GM18517 (cell line): Measurements from ENCODE around the gene SLC8B1.
A peak's percentile ranks its signal among the peaks of the same experiment; 100 is the strongest.
"Not testable (repeated sequence)": the region's sequence is repeated elsewhere in the genome, so short reads cannot be mapped to it uniquely, and the experiment has no call there.

ENCODE experiments used
- ATAC-seq: cut with Tn5 transposase; IDR thresholded peaks from one replicate; pipeline ENCODE4 v1.9.1; 2021; ENCODE audit warnings: mild to moderate bottlenecking, moderate library complexity; ENCODE audit not compliant: unreplicated experiment

SLC8B1 gene

GRCh38 chr12:113358381-113359132, 23.6 kb upstream of the SLC8B1 start, which contains the start of gene PLBD2:
PLBD2 (plus strand) TSS chr12:113358587; CDS start chr12:113358601, 14 bp downstream.
- ATAC-seq = peak; percentile 82

GRCh38 chr12:113354192-113354591, 19.3 kb upstream of the SLC8B1 start:
- ATAC-seq = not testable (repeated sequence)

- no peak for ATAC-seq
These were observed 16.2 kb upstream of the SLC8B1 start for GRCh38 chr12:113351089-113351488.

GRCh38 chr12:113348849-113349536, 14.1 kb upstream of the SLC8B1 start:
- no peak for ATAC-seq

GRCh38 chr12:113347892-113348291, 13.0 kb upstream of the SLC8B1 start:
- no peak for ATAC-seq

GRCh38 chr12:113347107-113347506, 12.2 kb upstream of the SLC8B1 start:
- ATAC-seq = no peak

- no peak for ATAC-seq
These were observed 11.4 kb upstream of the SLC8B1 start for GRCh38 chr12:113346353-113346752.

GRCh38 chr12:113345318-113345717, 10.4 kb upstream of the SLC8B1 start:
- no peak for ATAC-seq

GRCh38 chr12:113341535-113341934, 6.6 kb upstream of the SLC8B1 start:
- no peak for ATAC-seq

GRCh38 chr12:113340061-113340460, 5.2 kb upstream of the SLC8B1 start:
- ATAC-seq = no peak

GRCh38 chr12:113339540-113339939, 4.6 kb upstream of the SLC8B1 start:
- ATAC-seq = no peak

- no peak for ATAC-seq
These were observed 778 bp downstream of the SLC8B1 start for GRCh38 chr12:113333877-113334785.

- no peak for ATAC-seq
These were observed 1.5 kb downstream of the SLC8B1 start for GRCh38 chr12:113333418-113333750.

GRCh38 chr12:113332688-113333417, 2.1 kb downstream of the SLC8B1 start:
- ATAC-seq = no peak

GRCh38 chr12:113330505-113330904, 4.4 kb downstream of the SLC8B1 start:
- ATAC-seq = no peak

GRCh38 chr12:113329791-113330417, 5.0 kb downstream of the SLC8B1 start:
- no peak for ATAC-seq

GRCh38 chr12:113329022-113329790, 5.7 kb downstream of the SLC8B1 start:
- ATAC-seq = no peak

- ATAC-seq = no peak
These were observed 6.5 kb downstream of the SLC8B1 start for GRCh38 chr12:113328368-113328889.

GRCh38 chr12:113326775-113327395, 8.0 kb downstream of the SLC8B1 start:
- no peak for ATAC-seq
